Gastroesophageal sphincter (tissue), 3 donors: ENCODE measurements around the gene SUPT7L.

ENCODE experiments used
- CTCF ChIP-seq, 4 experiments: fragments of 200-600 bp in 2 of 4; fragments of 450-650 bp in 2 of 4; sonication (generic) in 1 of 4; IDR thresholded peaks; one replicate each; pipeline ENCODE4 v1.5.1; 2017 to 2019; ENCODE audit warnings: antibody characterized with exemption in 4 of 4, mild to moderate bottlenecking in 2 of 4, moderate library complexity in 2 of 4
- POLR2A ChIP-seq, 2 donors: fragments of 450-650 bp; IDR thresholded peaks; one replicate each; pipeline ENCODE4 v1.6.1; 2017; ENCODE audit warnings: antibody characterized with exemption in 2 of 2, mild to moderate bottlenecking in 2 of 2, moderate library complexity in 1 of 2
- POLR2AphosphoS5 ChIP-seq: sonication (generic); formaldehyde crosslinking; IDR thresholded peaks from one replicate; pipeline ENCODE4 v1.6.1; 2017; ENCODE audit warnings: antibody characterized with exemption

GRCh38 chr2:27709326-27709725, 45.9 kb upstream of the SUPT7L start:
- no peak for TF ChIP-seq CTCF (IDR thresholded peaks at IDR 0.05)
- TF ChIP-seq POLR2A (IDR thresholded peaks at IDR 0.05), result no peak
- TF ChIP-seq POLR2AphosphoS5, result no peak
